Heart left ventricle (tissue), 13 donors: ENCODE results near the gene OR6K2.

Experiments used
- POLR2A ChIP-seq, 2 donors: fragments of 450-650 bp; IDR thresholded peaks; one replicate each; pipeline ENCODE4 v1.6.1; 2017; ENCODE audit warnings: antibody characterized with exemption in 2 of 2, mild to moderate bottlenecking in 2 of 2, moderate library complexity in 2 of 2
- TF ChIP-seq, protein P1 (sequence below), 12 donors: fragments of 200-600 bp; sonication (generic) in 4 of 12; IDR thresholded peaks; one replicate each; pipeline versions ENCODE4 v1.5.0 to v1.8.0; 2018 to 2022; ENCODE audit warnings: antibody characterized with exemption in 12 of 12, mild to moderate bottlenecking in 5 of 12
- donor health status: ischemic (EF 13 %, LVEDD 7.1; RV severe dilation, severe dysfunction).
- donor health status: DM: no; HTN: yes; CAD: no.
- donor health status: DM: no; HTN: no; CAD: no.
- donor health status: ischemic (EF 25% LVEDD 6.9; RV normal size, moderate dysfunction).
- donor health status: ischemic (EF 25% LVEDD 5.7; RV mildly dilated, moderate dysfunction).
- donor health status: ischemic (EF 35%, LVEDD 5.7; RV mildly dilated, moderate dysfunction).
- donor health status: nonischemic (EF 11% LVEDD 7.7; RV severe dilation, severe dysfunction).
- donor health status: DM: yes; HTN: yes; CAD: no.
- donor health status: PGD.
- donor health status: ischemic (EF 29% LVEDD 5.4; RV normal size, mild dysfunction).
- donor health status: nonischemic (EF 23%, LVEDD 6.1; RV moderate dilation, normal function).

DNA sequence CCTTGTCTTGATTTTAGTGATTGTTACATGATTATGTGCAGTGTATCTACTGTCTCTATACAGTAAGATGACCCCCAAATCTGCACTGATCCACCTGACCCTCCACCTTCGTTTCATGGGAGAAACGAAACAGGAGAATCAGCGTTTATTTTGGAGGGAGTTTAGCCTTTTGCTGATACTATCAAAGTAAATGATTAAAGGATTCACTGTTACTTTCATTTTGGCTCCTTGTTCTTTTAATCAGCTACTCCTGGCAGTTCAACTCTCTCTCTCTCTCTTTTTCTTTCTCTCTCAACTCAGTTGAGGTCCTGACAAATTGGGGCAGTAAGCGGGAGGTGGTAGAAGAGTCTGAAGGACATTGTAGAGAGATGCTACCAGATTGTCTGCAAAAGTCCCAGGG lies 30.0 kb upstream of the OR6K2 start:
- no peak for TF ChIP-seq POLR2A (IDR thresholded peaks at IDR 0.05)
- TF ChIP-seq, protein P1, sequence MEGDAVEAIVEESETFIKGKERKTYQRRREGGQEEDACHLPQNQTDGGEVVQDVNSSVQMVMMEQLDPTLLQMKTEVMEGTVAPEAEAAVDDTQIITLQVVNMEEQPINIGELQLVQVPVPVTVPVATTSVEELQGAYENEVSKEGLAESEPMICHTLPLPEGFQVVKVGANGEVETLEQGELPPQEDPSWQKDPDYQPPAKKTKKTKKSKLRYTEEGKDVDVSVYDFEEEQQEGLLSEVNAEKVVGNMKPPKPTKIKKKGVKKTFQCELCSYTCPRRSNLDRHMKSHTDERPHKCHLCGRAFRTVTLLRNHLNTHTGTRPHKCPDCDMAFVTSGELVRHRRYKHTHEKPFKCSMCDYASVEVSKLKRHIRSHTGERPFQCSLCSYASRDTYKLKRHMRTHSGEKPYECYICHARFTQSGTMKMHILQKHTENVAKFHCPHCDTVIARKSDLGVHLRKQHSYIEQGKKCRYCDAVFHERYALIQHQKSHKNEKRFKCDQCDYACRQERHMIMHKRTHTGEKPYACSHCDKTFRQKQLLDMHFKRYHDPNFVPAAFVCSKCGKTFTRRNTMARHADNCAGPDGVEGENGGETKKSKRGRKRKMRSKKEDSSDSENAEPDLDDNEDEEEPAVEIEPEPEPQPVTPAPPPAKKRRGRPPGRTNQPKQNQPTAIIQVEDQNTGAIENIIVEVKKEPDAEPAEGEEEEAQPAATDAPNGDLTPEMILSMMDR (IDR thresholded peaks at IDR 0.05): no peak
